Esophagus (tissue), 2 donors: ENCODE data around the gene TNFSF12. TPM values are rescaled to one million over a fixed set of nuclear protein-coding genes. Genes with fewer than 3 reads are reported as not detected.

Experiments used
- H3K27ac ChIP-seq, 2 donors: one replicate each; pipeline ENCODE4 v1.5.1; 2013; ENCODE audit warnings: low read depth in 2 of 2, mild to moderate bottlenecking in 2 of 2, inconsistent platforms in 1 of 2, low read length in 1 of 2, moderate library complexity in 1 of 2
- H3K27me3 ChIP-seq, 2 donors: one replicate each; pipeline ENCODE4 v1.6.1; 2013; ENCODE audit warnings: low read length in 2 of 2, control low read depth in 1 of 2, mild to moderate bottlenecking in 1 of 2; ENCODE audit not compliant: insufficient read depth in 2 of 2, control insufficient read depth in 1 of 2
- H3K36me3 ChIP-seq, 2 donors: one replicate each; pipeline ENCODE4 v1.6.1; 2013; ENCODE audit warnings: low read length in 1 of 2; ENCODE audit not compliant: control insufficient read depth in 2 of 2, insufficient read depth in 2 of 2
- H3K4me1 ChIP-seq, 2 donors: one replicate each; pipeline ENCODE4 v1.6.1; 2013; ENCODE audit warnings: low read length in 1 of 2; ENCODE audit not compliant: control insufficient read depth in 2 of 2, insufficient read depth in 2 of 2
- H3K4me3 ChIP-seq, 2 donors: one replicate each; pipeline ENCODE4 v1.5.1; 2013; ENCODE audit warnings: low read length in 2 of 2, mild to moderate bottlenecking in 2 of 2, low read depth in 1 of 2, moderate library complexity in 1 of 2
- H3K9me3 ChIP-seq, 2 donors: one replicate each; pipeline ENCODE4 v1.6.1; 2013; ENCODE audit warnings: mild to moderate bottlenecking in 2 of 2, low read depth in 1 of 2, low read length in 1 of 2, moderate library complexity in 1 of 2; ENCODE audit not compliant: control insufficient read depth in 2 of 2, insufficient read depth in 1 of 2
- WGBS, 2 donors: extraction: QIAGEN DNeasy Blood & Tissue Kit; methylation state at CpG; one replicate each; pipeline ENCODE4 v1.1.7; 2013; 5-methylcytosine and 5-hydroxymethylcytosine counted together
- polyA plus RNA-seq, 2 donors: library from polyadenylated mRNA; stranded (reverse); fragments of 200-250 nt; gene quantifications; one replicate each; pipeline ENCODE4 v1.2.3, GENCODE V29; 2013
- donor health status: healthy with polysubstance abuse.
- donor health status: Bipolar disorder and iron deficiency.

TNFSF12 gene
- polyA plus RNA-seq, 2 donors, result 8.0 to 13.0 TPM

DNA sequence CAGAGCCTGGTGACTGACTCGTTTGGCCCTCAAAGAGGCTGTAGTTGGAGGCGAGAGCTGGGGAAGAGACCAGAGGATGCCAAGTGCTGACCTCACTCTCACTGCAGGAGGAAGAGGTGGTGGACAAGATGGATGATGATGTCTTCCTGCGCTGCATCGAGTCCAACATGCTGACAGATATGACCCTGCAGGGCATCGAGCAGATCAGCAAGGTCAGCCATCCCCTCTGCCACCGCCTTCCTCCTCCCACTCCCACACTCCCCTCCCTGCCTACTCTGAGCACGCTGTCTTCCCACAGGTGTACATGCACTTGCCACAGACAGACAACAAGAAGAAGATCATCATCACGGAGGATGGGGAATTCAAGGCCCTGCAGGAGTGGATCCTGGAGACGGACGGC lies 37.8 kb upstream of the TNFSF12 start:
- H3K4me1 ChIP-seq, result peaks cover 0 to 4% of the 10 kb centered on the region in 2 donors
- no peak overlapping the region for H3K4me3 ChIP-seq
- peaks cover 25 to 57% of the 10 kb centered on the region in 2 donors for H3K36me3 ChIP-seq
- WGBS, 2 donors, result 77 to 80% methylated on average over 10 of the region's 10 CpGs
- H3K27ac ChIP-seq, result no peak overlapping the region
- H3K9me3 ChIP-seq, result peaks cover 0 to 4% of the 10 kb centered on the region in 2 donors
- H3K27me3 ChIP-seq, result no peaks in the 10 kb centered on the region

DNA sequence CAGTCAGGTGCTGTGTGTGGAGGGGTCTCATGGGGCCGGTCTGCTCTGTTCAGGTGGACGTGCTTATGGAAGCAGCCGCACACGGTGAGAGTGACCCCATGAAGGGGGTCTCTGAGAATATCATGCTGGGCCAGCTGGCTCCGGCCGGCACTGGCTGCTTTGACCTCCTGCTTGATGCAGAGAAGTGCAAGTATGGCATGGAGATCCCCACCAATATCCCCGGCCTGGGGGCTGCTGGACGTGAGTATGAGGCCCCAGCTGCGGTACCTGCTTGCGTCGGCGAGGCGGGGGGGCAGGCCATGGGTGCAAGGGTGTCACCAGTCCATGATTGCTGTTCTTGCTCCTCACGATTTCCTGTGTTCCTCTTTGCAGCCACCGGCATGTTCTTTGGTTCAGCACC lies 36.8 kb upstream of the TNFSF12 start:
- Histone ChIP-seq H3K4me1 (peaks cover 0 to 4% of the 10 kb centered on the region in 2 donors), H3K4me3 (no peak overlapping the region), H3K9me3 (peaks cover 0 to 4% of the 10 kb centered on the region in 2 donors), H3K36me3 (peaks cover 25 to 58% of the 10 kb centered on the region in 2 donors), H3K27me3 (no peaks in the 10 kb centered on the region), H3K27ac (no peak overlapping the region)
- 90 to 93% methylated on average over 15 of the region's 15 CpGs for WGBS, 2 donors

DNA sequence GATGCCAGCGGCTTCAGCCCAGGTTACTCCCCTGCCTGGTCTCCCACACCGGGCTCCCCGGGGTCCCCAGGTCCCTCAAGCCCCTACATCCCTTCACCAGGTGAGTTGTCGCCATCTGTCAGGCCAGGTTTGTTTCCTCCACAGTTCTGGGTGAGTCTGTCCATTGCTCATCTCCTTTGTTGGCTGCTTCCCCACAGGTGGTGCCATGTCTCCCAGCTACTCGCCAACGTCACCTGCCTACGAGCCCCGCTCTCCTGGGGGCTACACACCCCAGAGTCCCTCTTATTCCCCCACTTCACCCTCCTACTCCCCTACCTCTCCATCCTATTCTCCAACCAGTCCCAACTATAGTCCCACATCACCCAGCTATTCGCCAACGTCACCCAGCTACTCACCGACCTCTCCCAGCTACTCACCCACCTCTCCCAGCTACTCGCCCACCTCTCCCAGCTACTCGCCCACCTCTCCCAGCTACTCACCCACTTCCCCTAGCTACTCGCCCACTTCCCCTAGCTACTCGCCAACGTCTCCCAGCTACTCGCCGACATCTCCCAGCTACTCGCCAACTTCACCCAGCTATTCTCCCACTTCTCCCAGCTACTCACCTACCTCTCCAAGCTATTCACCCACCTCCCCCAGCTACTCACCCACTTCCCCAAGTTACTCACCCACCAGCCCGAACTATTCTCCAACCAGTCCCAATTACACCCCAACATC lies 35.9 kb upstream of the TNFSF12 start:
- peaks cover 0 to 4% of the 10 kb centered on the region in 2 donors for H3K9me3 ChIP-seq
- no peaks in the 10 kb centered on the region for H3K27me3 ChIP-seq
- H3K27ac ChIP-seq, result no peak overlapping the region
- peaks cover 0 to 4% of the 10 kb centered on the region in 2 donors for H3K4me1 ChIP-seq
- peaks cover 25 to 58% of the 10 kb centered on the region in 2 donors for H3K36me3 ChIP-seq
- H3K4me3 ChIP-seq, result no peak overlapping the region
- WGBS, 2 donors, result 90% methylated on average over 20 of the region's 20 CpGs

DNA sequence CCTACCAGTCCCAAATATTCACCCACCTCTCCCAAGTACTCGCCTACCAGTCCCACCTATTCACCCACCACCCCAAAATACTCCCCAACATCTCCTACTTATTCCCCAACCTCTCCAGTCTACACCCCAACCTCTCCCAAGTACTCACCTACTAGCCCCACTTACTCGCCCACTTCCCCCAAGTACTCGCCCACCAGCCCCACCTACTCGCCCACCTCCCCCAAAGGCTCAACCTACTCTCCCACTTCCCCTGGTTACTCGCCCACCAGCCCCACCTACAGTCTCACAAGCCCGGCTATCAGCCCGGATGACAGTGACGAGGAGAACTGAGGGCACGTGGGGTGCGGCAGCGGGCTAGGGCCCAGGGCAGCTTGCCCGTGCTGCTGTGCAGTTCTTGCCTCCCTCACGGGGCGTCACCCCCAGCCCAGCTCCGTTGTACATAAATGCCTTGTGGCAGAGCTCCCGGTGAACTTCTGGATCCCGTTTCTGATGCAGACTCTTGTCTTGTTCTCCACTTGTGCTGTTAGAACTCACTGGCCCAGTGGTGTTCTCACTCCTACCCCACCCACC lies 34.9 kb upstream of the TNFSF12 start:
- 56 to 63% methylated on average over 17 of the region's 17 CpGs for whole genome bisulfite sequencing, 2 donors
- Histone ChIP-seq H3K9me3 (peaks cover 0 to 4% of the 10 kb centered on the region in 2 donors), H3K27me3 (no peaks in the 10 kb centered on the region), H3K4me1 (peaks cover 0 to 4% of the 10 kb centered on the region in 2 donors), H3K36me3 (peaks cover 25 to 53% of the 10 kb centered on the region in 2 donors), H3K4me3 (no peak overlapping the region), H3K27ac (no peak overlapping the region)

DNA sequence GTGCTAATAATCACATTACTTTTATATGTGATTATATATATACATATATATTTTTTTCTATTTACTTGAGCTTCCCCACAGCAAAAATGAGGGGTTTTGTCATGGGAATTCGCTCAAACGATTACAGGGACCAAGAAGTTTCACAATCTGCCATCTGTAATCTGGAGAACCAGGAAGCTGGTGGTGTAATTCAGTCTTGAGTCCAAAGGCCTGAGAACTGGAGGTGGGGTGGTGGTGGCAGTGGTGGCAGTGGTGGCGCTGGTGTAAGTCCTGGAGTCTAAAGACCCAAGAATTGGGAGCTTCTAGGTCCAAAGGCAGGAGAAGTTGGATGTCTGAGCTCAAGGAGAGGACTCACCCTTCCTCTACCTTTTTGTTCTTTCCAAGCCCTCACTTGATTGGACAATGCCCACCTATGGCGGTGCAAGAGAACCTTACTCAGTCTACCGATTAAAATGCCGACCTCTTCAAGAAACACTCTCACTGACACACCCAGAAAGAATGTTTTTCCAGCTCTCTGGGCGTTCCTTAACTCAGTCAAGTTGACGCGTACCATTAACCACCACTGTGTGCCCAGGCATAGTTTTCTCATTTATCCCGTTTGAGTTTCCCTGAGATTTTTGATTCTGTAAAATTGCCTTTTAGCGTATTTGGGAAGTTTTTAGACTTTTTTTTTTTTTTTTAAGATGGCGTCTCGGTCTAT lies 32.8 kb upstream of the TNFSF12 start:
- WGBS, 2 donors, result 80 to 89% methylated on average over 13 of the region's 13 CpGs
- H3K27ac ChIP-seq, result no peak overlapping the region
- H3K9me3 ChIP-seq, result peaks cover 0 to 4% of the 10 kb centered on the region in 2 donors

DNA sequence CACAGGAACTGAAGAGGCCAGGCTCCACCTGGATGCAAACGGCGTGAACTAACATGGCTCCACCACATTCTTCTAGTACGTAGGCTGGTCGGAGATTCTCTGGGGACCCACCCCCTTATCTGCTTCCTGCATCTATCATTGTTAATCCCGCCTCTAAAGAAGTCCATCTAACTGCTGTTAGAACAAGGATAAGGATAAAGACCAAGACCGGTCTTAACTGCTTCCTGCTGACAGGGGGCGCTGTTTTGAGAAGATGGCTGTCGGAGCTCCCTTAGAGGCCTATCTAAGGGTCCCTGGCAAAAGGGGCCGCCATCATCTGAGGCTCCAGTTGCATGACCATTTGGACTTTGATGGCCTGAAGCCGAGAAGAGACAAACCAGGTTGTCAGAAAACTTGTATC lies 25.8 kb upstream of the TNFSF12 start:
- 44 to 48% methylated on average over 10 of the region's 10 CpGs for WGBS, 2 donors
- H3K27ac ChIP-seq, result no peak overlapping the region
- no peak overlapping the region for H3K4me3 ChIP-seq
- H3K4me1 ChIP-seq, result no peaks in the 10 kb centered on the region
- no peaks in the 10 kb centered on the region for H3K9me3 ChIP-seq
- H3K27me3 ChIP-seq, result no peaks in the 10 kb centered on the region
- no peaks in the 10 kb centered on the region for H3K36me3 ChIP-seq

More for the DNA sequence above, 32.8 kb upstream of the TNFSF12 start:
- Histone ChIP-seq H3K4me1 (peaks cover 0 to 4% of the 10 kb centered on the region in 2 donors), H3K36me3 (peaks cover 20 to 34% of the 10 kb centered on the region in 2 donors), H3K27me3 (no peaks in the 10 kb centered on the region), H3K4me3 (no peak overlapping the region)

DNA sequence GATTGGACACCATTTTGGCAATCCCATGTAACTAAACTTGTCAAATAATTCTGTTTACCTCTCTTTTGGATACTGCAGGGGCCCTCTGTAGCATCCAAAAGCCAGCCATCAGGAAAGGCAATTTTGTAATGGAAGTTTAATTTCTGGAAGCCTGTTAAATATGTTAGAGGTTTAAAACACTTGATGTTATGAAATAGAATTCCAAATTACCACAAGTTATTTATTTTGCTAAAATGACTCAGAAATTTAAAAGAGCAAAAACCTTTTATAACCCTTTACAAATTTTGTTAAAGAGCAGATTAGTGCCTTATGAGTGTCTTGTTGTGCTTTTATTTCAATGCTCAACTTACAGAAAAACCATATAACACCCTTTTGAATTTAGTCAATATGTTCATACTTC lies 20.0 kb upstream of the TNFSF12 start:
- no peak overlapping the region for H3K27ac ChIP-seq
- H3K4me3 ChIP-seq, result no peak overlapping the region
- H3K9me3 ChIP-seq, result no peaks in the 10 kb centered on the region
- no peaks in the 10 kb centered on the region for H3K36me3 ChIP-seq
- no peaks in the 10 kb centered on the region for H3K4me1 ChIP-seq
- H3K27me3 ChIP-seq, result no peaks in the 10 kb centered on the region

DNA sequence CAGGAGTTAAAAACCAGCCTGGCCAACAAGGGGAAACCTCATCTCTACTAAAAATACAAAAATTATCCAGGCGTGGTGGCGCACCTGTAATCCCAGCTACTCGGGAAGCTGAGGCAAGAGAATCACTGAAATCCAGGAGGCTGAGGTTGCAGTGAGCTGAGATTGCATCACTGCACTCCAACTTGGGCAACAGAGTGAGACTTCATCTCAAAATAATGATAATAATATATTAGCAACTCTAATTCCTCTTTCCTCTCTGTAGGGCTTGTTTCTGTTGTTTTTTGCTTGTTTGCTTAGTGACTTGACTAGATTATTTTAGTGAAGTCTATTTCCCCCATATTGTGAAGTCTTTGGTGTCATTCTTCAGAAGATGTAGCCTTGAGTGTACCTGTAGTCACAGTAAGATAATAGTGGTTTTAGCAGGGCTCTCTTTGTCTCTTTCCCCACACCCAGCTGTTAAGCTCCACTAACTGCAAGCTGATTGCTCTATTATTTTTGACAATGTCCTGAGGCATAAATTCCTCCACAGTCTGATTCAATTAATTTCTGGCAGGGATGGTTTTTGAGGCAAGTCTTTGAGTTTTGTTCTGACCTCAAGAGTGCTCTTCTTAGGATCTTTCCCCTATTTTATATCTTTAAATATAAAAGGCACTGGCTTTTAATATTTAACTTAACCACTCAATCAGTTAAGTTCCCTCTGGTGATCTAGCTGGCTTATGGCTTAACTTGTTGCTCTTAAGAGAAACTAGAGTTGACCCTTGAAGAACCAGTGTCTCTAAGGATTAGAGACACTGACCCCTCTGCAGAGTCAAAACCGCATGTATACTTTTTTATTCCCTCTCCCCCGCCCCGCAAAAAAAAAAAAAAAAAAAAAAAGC lies 18.6 kb upstream of the TNFSF12 start:
- no peak overlapping the region for H3K4me3 ChIP-seq
- WGBS, 2 donors, result 92 to 93% methylated on average over 6 of the region's 6 CpGs

DNA sequence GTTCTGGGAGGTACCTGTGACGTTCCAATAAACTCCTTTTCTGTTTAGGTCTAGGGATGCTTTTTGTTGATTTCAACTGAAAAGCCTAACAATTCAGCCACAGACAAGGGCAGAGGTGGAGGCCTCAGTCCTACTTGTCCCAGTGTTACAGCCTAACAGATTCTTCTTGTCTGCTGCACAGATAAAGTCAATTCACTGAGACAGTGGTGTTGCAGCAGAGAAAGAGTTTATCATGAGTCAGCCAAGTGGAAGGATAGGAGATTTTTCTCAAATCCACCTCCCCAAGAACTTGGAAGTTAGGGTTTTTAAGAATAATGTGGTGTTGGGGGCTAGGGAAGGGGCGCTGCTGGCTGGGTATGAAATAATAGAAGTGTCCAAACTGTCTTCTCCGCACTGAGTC lies 10.8 kb upstream of the TNFSF12 start:
- 83 to 85% methylated on average over 3 of the region's 3 CpGs for WGBS, 2 donors
- H3K36me3 ChIP-seq, result no peaks in the 10 kb centered on the region
- no peak overlapping the region for H3K4me3 ChIP-seq
- H3K4me1 ChIP-seq, result no peaks in the 10 kb centered on the region
- H3K9me3 ChIP-seq, result peaks cover 3 to 12% of the 10 kb centered on the region in 2 donors
- no peaks in the 10 kb centered on the region for H3K27me3 ChIP-seq
- no peak overlapping the region for H3K27ac ChIP-seq

More for the DNA sequence above, 18.6 kb upstream of the TNFSF12 start:
- Histone ChIP-seq H3K27ac (no peak overlapping the region), H3K9me3 (no peaks in the 10 kb centered on the region), H3K4me1 (no peaks in the 10 kb centered on the region), H3K27me3 (no peaks in the 10 kb centered on the region), H3K36me3 (no peaks in the 10 kb centered on the region)
